Stimulated activated CD8-positive, alpha-beta memory T cell treated with anti-CD3 and anti-CD28 coated beads, Interleukin-15, amount 100 ng/mL, for 48 hours (primary cell): ENCODE measurements around the gene YTHDF2.

Experiments used
- DNase-seq, 2 donors: peaks; one replicate each; pipeline ENCODE4 v3.0.0-alpha.2; 2020; ENCODE audit warnings: low read depth in 2 of 2

Gene YTHDF2

DNA sequence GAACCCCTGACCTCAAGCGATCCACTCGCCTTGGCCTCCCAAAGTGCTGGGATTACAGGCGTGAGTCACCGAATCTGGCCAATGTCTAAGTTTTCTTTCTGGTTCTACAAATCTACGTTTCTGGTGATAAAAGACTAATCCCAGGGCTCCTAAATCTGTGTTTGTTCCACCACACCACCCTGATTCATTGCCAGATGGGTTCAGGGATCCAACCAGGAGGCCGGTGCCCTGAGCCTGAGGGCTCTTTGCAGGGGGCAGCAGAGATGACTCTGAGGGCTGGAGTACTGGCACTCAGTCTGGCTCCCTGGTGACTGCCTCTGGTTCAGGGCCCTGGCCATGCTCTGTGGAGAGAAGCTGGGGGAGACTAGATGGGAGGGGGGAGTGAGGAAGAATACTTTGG lies 64.7 kb downstream of the YTHDF2 start:
- no peak for DNase-seq

DNA sequence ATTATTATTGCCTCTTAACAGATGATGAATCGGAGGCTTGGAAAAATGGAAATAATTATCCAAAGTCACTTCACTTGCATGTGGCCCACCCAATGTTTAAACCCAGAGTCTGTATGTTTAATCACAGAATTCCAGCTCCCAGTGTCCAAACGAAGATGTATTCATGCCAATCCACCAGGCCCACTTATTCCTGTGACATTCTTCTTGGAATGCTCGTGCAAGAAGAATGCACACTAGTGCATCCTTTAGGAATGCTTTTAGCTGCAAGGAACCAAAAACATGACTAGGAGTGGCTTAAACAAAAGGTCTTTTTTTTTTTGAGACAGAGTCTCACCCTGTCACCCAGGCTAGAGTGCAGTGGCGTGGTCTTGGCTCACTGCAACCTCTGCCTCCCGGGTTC lies 66.3 kb downstream of the YTHDF2 start:
- no peak for DNase-seq

DNA sequence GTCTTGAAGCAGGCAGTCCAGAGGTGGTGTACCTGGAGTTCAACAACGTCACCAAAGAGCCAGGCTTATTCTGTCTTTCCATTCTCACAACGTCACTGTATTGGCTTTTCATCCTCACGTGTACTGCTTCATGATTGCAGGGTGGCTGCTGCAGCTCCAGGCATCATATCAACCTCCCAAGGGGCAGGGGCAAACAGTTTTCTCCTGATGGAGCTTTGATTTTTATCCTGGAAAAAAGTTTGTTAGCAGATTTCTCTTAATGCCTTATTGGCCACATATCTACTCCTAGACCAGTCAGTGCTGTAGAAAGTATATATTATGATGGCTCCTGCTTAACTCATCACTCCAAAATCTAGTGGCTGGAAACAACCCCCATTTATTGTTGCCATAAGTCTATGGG lies 66.9 kb downstream of the YTHDF2 start:
- DNase-seq = no peak

DNA sequence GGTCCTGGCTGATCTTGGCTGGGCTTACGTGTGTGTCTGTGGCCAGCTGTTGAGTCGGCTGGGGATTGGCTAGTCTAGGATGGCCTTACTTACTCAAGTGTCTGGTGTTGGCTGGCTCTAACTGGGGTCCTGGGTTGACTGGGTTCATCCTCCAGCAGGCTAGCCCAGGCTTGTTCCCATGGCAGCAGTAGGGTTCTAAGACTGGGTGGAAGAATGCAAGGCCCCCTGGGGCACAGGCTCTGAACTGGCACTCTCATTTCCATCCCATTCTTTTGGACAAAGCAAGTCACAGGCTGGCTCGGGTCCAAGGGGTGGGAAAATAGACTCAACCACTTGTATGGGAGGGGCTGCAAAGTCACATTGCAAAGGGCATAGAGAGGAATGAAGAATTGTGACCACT lies 67.3 kb downstream of the YTHDF2 start:
- DNase-seq = no peak

DNA sequence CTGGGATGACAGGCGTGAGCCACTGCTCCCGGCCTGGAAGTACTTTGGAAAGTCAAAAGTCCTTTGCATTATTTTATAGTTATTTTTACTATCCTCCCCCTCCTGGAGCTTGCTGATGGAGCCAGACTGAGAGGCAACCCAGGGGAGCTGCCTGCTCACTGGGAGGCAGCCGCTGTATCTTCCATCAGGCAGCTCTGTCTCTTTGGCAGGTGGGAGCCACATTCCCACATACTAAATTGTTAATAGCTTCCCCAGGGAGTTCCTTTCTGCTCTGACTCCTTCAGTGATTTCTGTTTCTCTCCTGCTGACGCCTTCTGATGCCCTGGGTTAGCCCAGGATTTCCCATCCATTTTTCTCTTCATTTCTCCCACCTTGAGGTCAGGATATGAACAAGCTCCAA lies 70.3 kb downstream of the YTHDF2 start:
- no peak for DNase-seq

DNA sequence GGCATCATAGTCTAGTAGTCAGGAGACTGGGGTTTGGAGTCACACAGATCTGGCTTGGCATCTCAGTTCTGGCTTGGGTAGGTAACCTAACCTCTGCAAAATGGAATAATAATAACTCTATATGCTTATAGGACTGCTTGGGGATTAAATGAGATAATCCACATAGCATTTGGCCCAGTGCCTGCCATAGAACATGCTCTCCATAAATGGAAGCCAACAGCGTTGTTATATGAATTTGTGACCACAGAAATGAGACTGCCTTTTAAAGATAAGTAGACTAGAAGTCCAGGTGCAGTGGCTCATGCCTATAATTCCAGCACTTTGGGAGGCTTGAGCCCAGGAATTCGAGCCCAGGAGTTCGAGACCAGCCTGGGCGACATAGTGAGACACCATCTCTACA lies 71.2 kb downstream of the YTHDF2 start:
- no peak for DNase-seq

DNA sequence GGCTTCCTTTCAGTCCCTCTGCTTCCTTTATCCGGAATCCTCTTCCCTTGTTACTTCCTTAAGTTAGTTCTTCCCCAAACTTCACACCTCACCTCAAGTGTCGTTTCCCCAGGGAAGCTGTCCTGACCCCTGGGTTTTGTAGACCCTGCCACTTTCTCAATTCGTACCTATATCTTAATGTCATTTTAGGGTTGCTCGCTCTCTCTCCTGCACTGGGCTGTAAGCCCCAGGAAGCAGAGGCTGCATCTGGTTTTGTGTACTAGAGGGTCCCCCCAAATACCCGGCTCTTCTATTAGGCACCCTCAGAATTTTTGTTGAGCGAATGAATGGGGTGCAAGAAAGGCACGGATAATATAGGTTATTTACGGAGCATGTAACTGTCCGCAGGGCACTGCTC lies 74.6 kb downstream of the YTHDF2 start:
- no peak for DNase-seq

DNA sequence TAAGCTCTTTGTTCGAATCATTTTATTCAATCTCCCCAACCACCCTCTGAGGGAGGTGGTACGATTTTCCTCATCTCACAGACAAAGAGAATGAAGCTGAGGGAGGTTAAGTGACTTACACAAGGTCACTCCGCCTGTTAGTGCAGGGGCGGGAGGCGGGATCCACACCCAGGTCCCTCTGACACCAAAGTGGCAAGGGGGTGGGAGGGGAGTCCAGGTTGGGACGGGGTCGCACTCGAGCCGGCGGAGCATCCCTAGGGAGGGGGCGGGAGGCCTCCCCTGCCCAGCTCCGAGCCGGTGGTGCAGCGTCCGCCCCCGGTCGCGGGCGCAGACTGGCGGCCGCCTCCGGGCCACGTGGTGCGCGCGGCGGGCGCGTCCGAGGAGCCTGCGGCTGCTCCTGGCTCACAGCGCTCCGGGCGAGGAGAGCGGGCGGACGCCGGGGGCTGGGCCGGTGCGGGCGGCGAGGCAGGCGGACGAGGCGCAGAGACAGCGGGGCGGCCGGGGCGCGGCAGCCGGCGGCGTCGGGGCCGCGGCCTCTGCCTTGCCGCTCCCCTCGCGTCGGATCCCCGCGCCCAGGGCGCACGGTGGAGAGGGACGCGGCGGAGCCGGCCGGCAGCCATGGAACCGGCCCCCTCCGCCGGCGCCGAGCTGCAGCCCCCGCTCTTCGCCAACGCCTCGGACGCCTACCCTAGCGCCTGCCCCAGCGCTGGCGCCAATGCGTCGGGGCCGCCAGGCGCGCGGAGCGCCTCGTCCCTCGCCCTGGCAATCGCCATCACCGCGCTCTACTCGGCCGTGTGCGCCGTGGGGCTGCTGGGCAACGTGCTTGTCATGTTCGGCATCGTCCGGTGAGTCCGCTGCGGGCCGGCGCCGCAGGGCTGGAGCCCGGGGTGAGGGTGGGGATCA lies 75.3 kb downstream of the YTHDF2 start, which contains the start of gene OPRD1:
TSS of gene OPRD1 (plus strand) at position 405 of the 903 bp plus-strand sequence. CDS start at position 619, 214 bp downstream.
- no peak for DNase-seq

DNA sequence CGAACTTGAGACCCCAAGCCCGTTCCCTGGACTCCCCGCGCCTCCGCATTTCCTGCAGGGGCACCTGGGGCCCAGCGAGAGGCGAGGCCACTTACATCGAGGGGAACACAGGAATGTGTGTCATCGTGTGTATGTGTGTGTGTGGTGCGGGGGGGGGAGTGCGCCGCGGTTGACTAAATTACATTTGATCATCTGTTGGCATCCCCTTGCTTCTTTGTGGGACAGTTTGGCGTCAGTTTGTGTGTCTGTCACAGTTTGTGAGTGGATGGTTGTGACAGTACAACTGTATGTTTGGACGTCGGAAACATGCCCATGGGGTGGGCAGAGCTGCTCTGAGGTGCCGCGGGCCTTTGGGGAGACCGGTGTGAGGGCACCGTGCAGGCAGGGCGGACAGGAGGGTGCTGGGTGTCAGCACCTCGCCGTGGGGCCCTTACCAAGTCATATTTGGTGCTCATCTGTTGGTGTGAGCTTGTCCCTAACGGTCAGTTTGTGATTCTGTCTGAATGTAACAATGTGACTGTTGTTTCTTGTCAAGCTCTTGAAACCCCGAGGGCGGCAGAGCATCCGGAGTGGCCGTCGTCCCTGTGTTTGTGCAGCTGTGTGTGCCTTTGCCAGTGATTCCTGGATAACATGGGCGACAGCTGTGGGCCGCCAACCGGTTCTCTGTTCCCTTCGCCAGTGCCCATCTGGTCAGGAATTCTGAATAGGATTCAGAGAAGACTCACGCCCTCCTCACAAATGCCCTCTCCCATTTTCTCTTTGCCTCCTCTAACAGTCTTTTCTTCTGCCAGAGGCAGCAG lies 76.1 kb downstream of the YTHDF2 start:
- no peak for DNase-seq

DNA sequence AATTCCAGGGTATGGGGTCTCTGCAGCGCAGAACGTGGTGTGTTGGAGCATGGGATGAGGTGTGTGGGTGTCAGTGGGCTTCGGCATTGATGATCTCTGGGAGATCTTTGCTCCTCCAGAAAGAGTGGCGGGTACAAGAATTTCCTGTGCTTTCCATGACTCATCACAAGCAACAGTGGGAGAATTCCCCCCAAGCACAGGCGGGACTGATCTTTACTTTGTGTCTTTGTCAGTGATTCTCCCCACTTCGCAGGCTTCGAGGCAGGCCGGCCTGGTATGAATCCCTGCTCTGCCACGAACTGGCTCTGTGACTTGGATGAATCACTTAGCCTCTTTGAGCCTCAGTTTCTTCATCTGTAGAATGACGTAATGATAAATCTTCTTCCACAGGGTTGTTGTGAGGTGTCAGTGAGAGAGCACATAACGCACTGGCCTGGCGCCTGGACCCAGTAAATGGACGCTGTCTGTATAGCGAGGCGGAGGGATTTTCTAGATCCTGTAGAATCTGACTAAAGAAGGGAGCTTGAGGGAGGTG lies 77.3 kb downstream of the YTHDF2 start:
- no peak for DNase-seq

DNA sequence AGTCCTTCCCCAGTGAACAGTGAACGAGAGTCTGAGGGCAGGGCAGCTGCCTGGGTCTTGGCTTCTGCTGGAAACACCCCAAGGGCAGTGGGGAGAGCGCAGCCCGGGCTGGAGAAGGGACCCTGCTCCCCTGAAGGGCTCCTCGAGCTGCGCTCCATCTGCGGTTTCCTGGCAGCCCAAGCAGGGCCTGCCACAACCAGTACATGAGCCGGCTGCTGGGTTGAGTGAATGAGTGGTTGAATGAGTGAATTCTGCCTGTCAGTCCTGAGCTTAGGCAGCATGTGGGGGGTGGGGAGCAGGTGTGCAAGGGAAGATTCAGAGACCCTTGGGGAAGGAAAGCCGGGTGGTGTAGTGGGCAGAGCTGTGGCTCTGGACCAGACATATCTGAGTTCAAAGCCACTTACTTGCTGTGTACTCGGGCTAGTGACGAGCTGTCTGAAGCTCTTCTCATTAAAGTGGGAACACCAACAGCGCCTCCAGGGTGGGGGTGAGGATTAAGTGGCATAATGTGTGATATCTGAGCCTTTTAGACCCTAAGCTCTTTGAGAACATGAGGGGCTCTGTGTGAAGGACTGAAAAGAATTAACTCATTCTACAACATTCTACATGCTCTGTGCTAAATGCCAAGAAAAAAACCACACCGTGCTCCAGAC lies 78.9 kb downstream of the YTHDF2 start:
- no peak for DNase-seq

DNA sequence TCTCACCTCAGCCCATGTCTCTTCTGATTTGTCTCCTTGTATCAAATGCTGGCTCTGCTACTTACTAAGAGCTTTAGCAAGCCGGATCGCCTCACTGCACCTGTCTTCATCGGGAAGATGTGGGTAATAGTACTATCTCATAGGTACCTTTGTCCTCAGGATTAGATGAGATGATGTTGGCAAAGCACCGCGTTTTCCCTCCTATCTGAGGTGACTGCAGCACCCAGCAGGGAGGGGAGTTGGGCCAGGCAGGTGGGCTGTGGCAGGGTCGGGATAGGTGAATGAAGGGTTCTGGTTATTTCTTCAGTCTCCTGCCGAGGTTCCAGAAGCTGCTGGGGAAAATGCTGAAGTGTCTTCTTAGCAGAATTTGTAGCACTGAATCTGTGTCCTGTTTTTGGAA lies 80.4 kb downstream of the YTHDF2 start:
- no peak for DNase-seq

DNA sequence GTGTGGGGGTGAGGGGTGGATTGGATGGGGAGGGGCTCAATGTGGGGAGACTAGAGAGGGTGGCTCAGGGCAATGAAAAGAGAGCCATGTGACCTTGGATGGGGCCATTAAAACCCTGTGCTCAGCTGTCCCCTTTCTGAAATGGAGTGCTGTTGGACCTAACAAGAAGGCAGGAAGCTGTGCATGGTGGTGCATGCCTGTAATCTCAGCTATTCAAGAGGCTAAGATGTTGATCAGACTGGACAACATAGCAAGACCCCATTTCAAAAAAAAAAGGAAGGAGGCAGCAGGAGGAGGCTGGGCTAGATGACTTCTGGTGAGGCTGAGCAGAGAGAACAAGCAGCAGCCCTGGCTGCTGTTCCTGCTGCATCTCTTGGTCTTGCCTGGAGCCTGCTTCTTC lies 82.3 kb downstream of the YTHDF2 start:
- DNase-seq = no peak
